ENCODE measurements around the gene LRP6. TPM values are rescaled to one million over a fixed set of nuclear protein-coding genes. Genes with fewer than 3 reads are reported as not detected.

Gene LRP6
- total RNA-seq, 1 experiment from 2014 or later = 62.4 TPM

DNA sequence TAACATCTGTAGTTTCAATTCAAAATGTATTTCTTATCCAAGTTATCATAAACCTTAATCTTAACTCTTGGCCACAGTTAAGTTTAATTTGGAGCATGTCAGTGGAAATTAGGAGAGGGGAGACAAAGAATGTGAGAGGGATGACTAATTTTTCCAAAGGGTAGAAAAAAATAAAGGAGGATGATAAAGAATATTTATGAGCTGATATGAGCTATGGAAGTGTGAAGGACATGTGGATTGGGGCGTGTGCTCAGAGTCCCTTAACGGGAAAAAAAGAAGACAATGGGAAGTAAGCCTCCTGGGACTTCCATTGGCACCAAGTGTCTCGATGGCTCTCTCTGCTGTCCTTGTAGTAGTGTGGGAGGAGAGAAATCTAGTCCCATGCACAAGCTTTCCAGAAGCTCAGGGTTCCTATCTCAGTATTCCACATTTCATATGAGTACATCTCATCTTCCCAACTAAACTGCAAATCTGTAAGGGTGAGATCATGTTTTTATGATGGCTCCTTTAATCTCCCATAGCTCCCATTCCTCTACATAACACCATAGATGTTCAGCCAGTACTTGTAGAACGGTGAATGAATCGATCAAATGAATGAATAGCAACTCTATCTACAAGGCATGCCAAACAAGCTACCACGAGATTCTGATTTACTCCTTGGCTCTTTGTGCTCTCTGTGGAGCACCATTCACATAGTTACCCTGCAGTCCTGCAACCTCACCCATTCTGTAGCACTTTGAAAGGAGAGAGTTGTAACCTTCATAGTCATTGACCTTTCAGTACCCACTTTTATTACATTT, 168.8 kb downstream of the LRP6 start:
- DNase-seq = no peak
- no peak overlapping the region for H3K4me2 ChIP-seq (ENCODE audit: insufficient read depth, insufficient read length, low read length)
- Mint-ChIP-seq H3K4me1 (no peaks in the 10 kb centered on the region), H3K27me3 (ENCODE audit: low read depth) (no peaks in the 10 kb centered on the region), H3K9me3 (no peaks in the 10 kb centered on the region), H3K27ac (no peak overlapping the region), H3K36me3 (ENCODE audit: insufficient read depth in 1 of 3, low read depth in 3 of 3) (peaks cover 3 to 10% (median 5%) of the 10 kb centered on the region in 3 experiments; a peak in 6 of 7 replicates), H3K4me3 (no peak overlapping the region)
- no peak overlapping the region for H3K27ac ChIP-seq (ENCODE audit: insufficient read length, low read depth, low read length)
- no peak overlapping the region for H4K91ac ChIP-seq (ENCODE audit: insufficient read length, low read depth, low read length)
- H3K23ac ChIP-seq (ENCODE audit: insufficient read length, low read depth, low read length) = no peak overlapping the region
- H3K4me1 ChIP-seq (ENCODE audit: insufficient read depth, low read length) = no peaks in the 10 kb centered on the region
- H3K4ac ChIP-seq (ENCODE audit: low read depth, low read length) = no peak overlapping the region
- no peak overlapping the region for H4K8ac ChIP-seq (replicated peaks; ENCODE audit: insufficient read length, low read depth, low read length)
- no peak overlapping the region for H2BK120ac ChIP-seq (ENCODE audit: low read depth, low read length, poor library complexity, severe bottlenecking)
- no peak overlapping the region for H2AFZ ChIP-seq (ENCODE audit: low read length)
- H3K14ac ChIP-seq (ENCODE audit: insufficient read depth, low read length) = no peak overlapping the region
- no CpG with 5 or more reads among the region's 6 CpGs for WGBS (ENCODE audit: extremely low coverage, insufficient read length, low lambda C conversion rate)
- no peaks in the 10 kb centered on the region for H3K27me3 ChIP-seq (ENCODE audit: insufficient read depth, low read length)
- H2BK5ac ChIP-seq (ENCODE audit: insufficient read length, low read length) = no peak overlapping the region
- H4K20me1 ChIP-seq (ENCODE audit: control insufficient read depth, insufficient read depth, insufficient read length) = no peaks in the 10 kb centered on the region
- H3K79me1 ChIP-seq (ENCODE audit: insufficient read depth, low read depth, low read length, poor library complexity, severe bottlenecking) = no peaks in the 10 kb centered on the region
- H3K9ac ChIP-seq (ENCODE audit: extremely low read depth, insufficient read length, low read length) = no peak overlapping the region
- no peak overlapping the region for H2AK5ac ChIP-seq (ENCODE audit: insufficient read length, low read length)
- no peak overlapping the region for H3T11ph ChIP-seq (ENCODE audit: low read length)
- no peaks in the 10 kb centered on the region for H3K9me3 ChIP-seq (ENCODE audit: control insufficient read depth, low read depth, low read length)
- no peak overlapping the region for H4K5ac ChIP-seq (ENCODE audit: insufficient read length, low read depth, low read length)
- TF ChIP-seq, protein P1, sequence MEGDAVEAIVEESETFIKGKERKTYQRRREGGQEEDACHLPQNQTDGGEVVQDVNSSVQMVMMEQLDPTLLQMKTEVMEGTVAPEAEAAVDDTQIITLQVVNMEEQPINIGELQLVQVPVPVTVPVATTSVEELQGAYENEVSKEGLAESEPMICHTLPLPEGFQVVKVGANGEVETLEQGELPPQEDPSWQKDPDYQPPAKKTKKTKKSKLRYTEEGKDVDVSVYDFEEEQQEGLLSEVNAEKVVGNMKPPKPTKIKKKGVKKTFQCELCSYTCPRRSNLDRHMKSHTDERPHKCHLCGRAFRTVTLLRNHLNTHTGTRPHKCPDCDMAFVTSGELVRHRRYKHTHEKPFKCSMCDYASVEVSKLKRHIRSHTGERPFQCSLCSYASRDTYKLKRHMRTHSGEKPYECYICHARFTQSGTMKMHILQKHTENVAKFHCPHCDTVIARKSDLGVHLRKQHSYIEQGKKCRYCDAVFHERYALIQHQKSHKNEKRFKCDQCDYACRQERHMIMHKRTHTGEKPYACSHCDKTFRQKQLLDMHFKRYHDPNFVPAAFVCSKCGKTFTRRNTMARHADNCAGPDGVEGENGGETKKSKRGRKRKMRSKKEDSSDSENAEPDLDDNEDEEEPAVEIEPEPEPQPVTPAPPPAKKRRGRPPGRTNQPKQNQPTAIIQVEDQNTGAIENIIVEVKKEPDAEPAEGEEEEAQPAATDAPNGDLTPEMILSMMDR (conservative IDR thresholded peaks at IDR 0.05) = no peak
- H2BK12ac ChIP-seq (ENCODE audit: insufficient read length, low read depth, low read length) = no peak overlapping the region
- H3K18ac ChIP-seq (ENCODE audit: insufficient read length, low read depth, low read length) = no peak overlapping the region
- H3K56ac ChIP-seq (ENCODE audit: insufficient read length, low read depth, low read length) = no peak overlapping the region
- H3K23me2 ChIP-seq (ENCODE audit: insufficient read length, low read depth, low read length, poor library complexity, severe bottlenecking) = no peaks in the 10 kb centered on the region
- no peaks in the 10 kb centered on the region for H3K79me2 ChIP-seq (ENCODE audit: insufficient read depth, low read length)
- no peak overlapping the region for H2BK15ac ChIP-seq (ENCODE audit: low read depth, low read length)
- H2BK20ac ChIP-seq (ENCODE audit: low read depth, low read length, poor library complexity, severe bottlenecking) = no peak overlapping the region
